Measurements from ENCODE around the gene CCL11.

DNA sequence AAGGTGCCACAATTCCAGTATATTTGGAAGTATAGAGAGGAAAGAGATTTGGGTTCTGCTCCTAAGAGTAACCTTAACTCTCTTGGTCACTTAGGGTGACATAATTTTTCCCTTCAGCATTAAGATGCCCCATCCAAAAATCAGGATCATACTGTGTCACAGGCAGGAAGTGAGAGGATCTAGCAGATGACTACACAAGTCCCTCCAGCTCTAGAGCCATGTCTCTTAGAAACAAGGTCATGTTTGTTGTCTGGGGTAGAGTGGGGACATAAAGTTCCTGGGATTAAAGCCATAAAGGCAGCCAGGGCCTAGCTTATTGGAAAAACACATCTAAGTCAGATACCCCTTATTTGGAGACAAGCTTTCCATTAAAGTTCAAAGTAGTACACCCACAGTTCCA, 36.4 kb downstream of the CCL11 start:
- TF ChIP-seq, protein P1, sequence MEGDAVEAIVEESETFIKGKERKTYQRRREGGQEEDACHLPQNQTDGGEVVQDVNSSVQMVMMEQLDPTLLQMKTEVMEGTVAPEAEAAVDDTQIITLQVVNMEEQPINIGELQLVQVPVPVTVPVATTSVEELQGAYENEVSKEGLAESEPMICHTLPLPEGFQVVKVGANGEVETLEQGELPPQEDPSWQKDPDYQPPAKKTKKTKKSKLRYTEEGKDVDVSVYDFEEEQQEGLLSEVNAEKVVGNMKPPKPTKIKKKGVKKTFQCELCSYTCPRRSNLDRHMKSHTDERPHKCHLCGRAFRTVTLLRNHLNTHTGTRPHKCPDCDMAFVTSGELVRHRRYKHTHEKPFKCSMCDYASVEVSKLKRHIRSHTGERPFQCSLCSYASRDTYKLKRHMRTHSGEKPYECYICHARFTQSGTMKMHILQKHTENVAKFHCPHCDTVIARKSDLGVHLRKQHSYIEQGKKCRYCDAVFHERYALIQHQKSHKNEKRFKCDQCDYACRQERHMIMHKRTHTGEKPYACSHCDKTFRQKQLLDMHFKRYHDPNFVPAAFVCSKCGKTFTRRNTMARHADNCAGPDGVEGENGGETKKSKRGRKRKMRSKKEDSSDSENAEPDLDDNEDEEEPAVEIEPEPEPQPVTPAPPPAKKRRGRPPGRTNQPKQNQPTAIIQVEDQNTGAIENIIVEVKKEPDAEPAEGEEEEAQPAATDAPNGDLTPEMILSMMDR (IDR thresholded peaks at IDR 0.05) = no peak
- no peak for TF ChIP-seq POLR2A (IDR thresholded peaks at IDR 0.05)
